Stimulated activated CD8-positive, alpha-beta memory T cell treated with anti-CD3 and anti-CD28 coated beads, Interleukin-12 subunit alpha, Interleukin-12 subunit beta, amount 100 ng/mL, for 24 hours (primary cell): Measurements from ENCODE around the gene CABP4.
"Not testable (repeated sequence)": the region's sequence is repeated elsewhere in the genome, so short reads cannot be mapped to it uniquely, and the experiment has no call there.

Experiments used
- DNase-seq: peaks from one replicate; pipeline ENCODE4 v3.0.0-alpha.2; 2020; ENCODE audit errors: extremely low read depth

The CABP4 gene

GRCh38 chr11:67419325-67420049 is 35.7 kb upstream of the CABP4 start:
- DNase-seq = no peak

- DNase-seq = no peak
Observed at GRCh38 chr11:67420147-67420645, 35.0 kb upstream of the CABP4 start.

- peak; percentile 99 for DNase-seq
Observed at GRCh38 chr11:67420646-67421429, 34.3 kb upstream of the CABP4 start.

- DNase-seq = no peak
Observed at GRCh38 chr11:67421430-67422031, 33.6 kb upstream of the CABP4 start.

GRCh38 chr11:67422891-67423290 is 32.3 kb upstream of the CABP4 start:
- DNase-seq = no peak

DNA sequence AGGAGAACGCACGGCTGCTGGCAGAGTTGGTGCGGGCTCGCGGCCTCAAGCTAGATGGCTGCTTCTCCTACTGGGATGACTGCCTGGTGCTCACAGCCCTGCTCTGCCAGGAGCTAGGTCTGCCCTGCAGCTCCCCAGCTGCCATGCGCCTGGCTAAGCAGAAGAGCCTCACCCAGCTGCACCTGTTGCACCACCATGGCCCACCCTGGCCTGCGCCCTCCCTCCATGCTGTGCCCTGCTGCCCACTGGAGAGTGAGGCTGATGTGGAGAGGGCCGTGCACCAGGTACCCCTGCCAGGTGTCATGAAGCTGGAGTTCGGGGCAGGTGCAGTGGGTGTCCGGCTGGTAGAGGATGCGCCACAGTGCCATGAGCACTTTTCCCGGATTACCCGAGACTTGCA is 31.7 kb upstream of the CABP4 start:
- no peak for DNase-seq

GRCh38 chr11:67423891-67424613 is 31.1 kb upstream of the CABP4 start:
- DNase-seq = no peak

- not testable (repeated sequence) for DNase-seq
Observed at GRCh38 chr11:67427364-67427859, 27.7 kb upstream of the CABP4 start.

GRCh38 chr11:67428052-67429001 is 26.8 kb upstream of the CABP4 start, which contains the start of gene RPS6KB2:
Gene RPS6KB2 (plus strand): TSS chr11:67428494. CDS start chr11:67428546, 52 bp downstream.
- DNase-seq = peak; percentile 99

- DNase-seq = no peak
Observed at GRCh38 chr11:67429038-67429668, 26.0 kb upstream of the CABP4 start.

GRCh38 chr11:67429722-67430121 is 25.4 kb upstream of the CABP4 start:
- no peak for DNase-seq

DNA sequence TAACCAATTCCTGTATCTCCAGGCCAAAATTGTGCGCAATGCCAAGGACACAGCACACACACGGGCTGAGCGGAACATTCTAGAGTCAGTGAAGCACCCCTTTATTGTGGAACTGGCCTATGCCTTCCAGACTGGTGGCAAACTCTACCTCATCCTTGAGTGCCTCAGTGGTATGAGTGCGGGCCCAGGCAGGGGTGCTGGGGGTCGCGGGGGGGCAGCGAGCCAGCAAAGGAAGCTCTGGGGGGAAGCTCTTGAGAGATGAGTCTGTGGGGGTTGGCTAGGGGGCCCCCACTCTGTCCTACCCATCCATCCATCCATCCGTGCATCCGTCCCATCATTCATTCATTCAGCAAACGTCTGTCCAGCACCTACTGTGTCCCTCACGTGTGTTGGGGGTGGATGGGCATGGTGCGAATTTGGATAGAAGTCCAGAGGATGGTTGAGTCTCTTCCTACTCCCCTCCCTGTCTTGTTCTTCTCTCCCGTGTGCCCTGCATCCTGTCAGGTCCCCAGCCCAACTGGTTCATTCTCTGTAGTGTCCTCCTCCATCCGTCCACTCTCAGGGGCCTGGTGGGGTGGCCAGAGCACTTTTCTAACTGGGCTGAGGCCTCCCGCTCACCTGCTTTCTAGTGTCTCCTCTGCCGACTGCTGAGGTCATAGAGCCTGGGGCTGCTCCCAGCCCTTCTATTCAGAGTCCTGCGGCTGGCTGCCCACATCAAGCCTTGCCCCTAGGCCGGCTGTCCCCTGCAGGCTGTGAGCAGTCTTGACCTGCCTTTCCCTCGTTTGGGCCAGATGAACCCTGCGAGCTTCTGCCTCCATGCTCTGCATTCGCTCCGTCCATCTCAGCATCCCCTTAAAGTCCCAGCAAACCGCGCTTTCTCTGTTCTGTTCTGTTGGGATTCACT is 23.6 kb upstream of the CABP4 start:
- DNase-seq = no peak

DNA sequence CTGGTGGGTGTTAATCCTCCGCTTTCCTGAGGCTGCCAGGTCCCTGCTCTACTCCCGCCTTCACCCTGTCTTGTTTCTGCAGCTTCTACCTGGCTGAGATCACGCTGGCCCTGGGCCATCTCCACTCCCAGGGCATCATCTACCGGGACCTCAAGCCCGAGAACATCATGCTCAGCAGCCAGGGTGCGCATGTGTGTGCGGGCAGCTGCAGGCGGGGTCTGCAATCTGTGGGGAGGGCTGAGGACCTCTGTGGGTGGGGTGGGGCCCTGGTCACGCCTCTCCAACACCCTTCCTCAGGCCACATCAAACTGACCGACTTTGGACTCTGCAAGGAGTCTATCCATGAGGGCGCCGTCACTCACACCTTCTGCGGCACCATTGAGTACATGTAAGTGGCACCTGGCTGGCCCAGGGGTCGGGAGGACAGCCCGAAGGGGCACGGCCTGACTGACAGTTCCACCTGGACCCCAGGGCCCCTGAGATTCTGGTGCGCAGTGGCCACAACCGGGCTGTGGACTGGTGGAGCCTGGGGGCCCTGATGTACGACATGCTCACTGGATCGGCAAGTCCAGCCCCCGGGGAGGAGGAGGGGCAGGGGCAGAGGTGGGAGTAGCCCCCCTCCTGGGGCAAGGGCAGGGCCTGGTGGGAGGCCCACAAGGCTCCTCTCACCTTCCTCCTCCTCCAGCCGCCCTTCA is 22.4 kb upstream of the CABP4 start:
- DNase-seq = no peak

GRCh38 chr11:67433536-67434394 is 21.4 kb upstream of the CABP4 start:
- no peak for DNase-seq

DNA sequence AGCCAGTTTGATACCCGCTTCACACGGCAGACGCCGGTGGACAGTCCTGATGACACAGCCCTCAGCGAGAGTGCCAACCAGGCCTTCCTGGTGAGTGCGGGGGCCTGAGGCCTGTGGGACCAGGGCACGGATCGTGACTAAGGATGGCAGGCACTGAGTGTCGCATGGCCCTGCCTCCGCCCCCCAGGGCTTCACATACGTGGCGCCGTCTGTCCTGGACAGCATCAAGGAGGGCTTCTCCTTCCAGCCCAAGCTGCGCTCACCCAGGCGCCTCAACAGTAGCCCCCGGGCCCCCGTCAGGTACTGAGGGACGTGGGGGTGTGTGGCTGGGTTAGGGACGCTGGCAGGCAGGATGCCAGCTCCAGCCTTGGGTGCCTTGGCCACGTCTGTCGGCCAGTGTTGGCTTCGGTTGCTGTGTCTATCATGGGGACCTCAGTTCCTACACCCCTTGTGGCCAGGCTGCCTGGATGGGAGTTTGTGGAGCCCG is 20.7 kb upstream of the CABP4 start:
- DNase-seq = no peak

DNA sequence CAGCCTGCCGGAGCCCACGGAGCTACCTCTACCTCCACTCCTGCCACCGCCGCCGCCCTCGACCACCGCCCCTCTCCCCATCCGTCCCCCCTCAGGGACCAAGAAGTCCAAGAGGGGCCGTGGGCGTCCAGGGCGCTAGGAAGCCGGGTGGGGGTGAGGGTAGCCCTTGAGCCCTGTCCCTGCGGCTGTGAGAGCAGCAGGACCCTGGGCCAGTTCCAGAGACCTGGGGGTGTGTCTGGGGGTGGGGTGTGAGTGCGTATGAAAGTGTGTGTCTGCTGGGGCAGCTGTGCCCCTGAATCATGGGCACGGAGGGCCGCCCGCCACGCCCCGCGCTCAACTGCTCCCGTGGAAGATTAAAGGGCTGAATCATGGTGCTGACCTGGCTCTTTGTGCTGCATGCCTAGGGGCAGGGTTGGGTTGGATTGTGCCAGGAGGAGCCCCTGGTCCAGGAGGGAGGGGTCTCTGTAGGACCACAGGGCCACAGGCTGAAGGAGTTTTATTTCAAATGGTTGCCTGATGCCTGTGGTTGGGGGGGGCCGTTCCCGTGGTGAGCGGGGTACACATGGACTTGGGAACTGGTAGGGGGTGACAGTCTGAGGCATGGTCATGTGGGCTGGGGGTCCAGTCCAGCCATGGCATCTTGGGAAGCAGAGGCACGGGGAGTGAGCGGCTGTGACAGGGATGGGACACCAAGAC is 20.0 kb upstream of the CABP4 start:
- no peak for DNase-seq
